Aorta (tissue), 5 donors: ENCODE measurements around the gene CALR3. TPM values are rescaled to one million over a fixed set of nuclear protein-coding genes. Genes with fewer than 3 reads are reported as not detected.
"Not testable (repeated sequence)": the region's sequence is repeated elsewhere in the genome, so short reads cannot be mapped to it uniquely, and the experiment has no call there.

ENCODE experiments used
- ATAC-seq: fragments of 200-7000 bp; cut with Tn5 transposase; one replicate; pipeline ENCODE4 v1.9.1; 2022; ENCODE audit warnings: moderate library complexity; ENCODE audit not compliant: low FRiP score
- DNase-seq, 2 donors: peaks; one replicate each; pipeline ENCODE4 v3.0.0-alpha.2; 2020
- H3K27ac ChIP-seq, 2 donors: one replicate each; pipeline ENCODE4 v1.5.1; 2013; ENCODE audit warnings: low read length in 2 of 2, mild to moderate bottlenecking in 2 of 2, moderate library complexity in 2 of 2, control low read depth in 1 of 2, inconsistent platforms in 1 of 2, low read depth in 1 of 2
- H3K27me3 ChIP-seq, 2 donors: one replicate each; pipeline ENCODE4 v1.6.1; 2013; ENCODE audit warnings: control low read depth in 1 of 2, low read length in 1 of 2, mild to moderate bottlenecking in 1 of 2, moderate library complexity in 1 of 2; ENCODE audit not compliant: insufficient read depth in 2 of 2, control insufficient read depth in 1 of 2
- H3K36me3 ChIP-seq, 2 donors: one replicate each; pipeline ENCODE4 v1.6.1; 2013; ENCODE audit warnings: control low read depth in 1 of 2, low read length in 1 of 2, mild to moderate bottlenecking in 1 of 2; ENCODE audit not compliant: insufficient read depth in 2 of 2, control insufficient read depth in 1 of 2
- H3K4me1 ChIP-seq, 2 donors: one replicate each; pipeline ENCODE4 v1.6.1; 2013; ENCODE audit warnings: low read length in 2 of 2, control low read depth in 1 of 2, mild to moderate bottlenecking in 1 of 2, moderate library complexity in 1 of 2; ENCODE audit not compliant: insufficient read depth in 2 of 2, control insufficient read depth in 1 of 2
- H3K4me3 ChIP-seq, 2 donors: one replicate each; pipeline ENCODE4 v1.5.1; 2013; ENCODE audit warnings: low read length in 2 of 2, control low read depth in 1 of 2, mild to moderate bottlenecking in 1 of 2
- H3K9me3 ChIP-seq: one replicate; pipeline ENCODE4 v1.6.1; 2013; ENCODE audit warnings: mild to moderate bottlenecking, low read length; ENCODE audit not compliant: control insufficient read depth
- WGBS, 2 donors: extraction: QIAGEN DNeasy Blood & Tissue Kit; methylation state at CpG; one replicate each; pipeline ENCODE4 v1.1.7; 2013; 5-methylcytosine and 5-hydroxymethylcytosine counted together
- intact Hi-C, 2 donors: fragments of 100-400 bp; cut with DNase I; formaldehyde crosslinking; loops; one replicate each; pipeline versions ENCODE4 v1.14.2 to v1.15.0; 2022
- polyA plus RNA-seq, 2 donors: library from polyadenylated mRNA; stranded (reverse); fragments of 200-250 nt; gene quantifications; one replicate each; pipeline ENCODE4 v1.2.3, GENCODE V29; 2013
- total RNA-seq, 2 donors: library from RNA; stranded (reverse); fragmentation: NEBNext Ultra II Directional; extraction: Animal tissue kit (Norgen Biotek cat#: 25700); gene quantifications; one replicate each; pipeline ENCODE4 v1.2.1, GENCODE V29; 2021
- donor health status: healthy with polysubstance abuse.
- donor health status: Bipolar disorder and iron deficiency.
- donor health status: DM: no; HTN: no; CAD: no.
- donor health status: DM: no; HTN: no; CAD: no.
- donor health status: DM: yes; HTN: yes; CAD: no.

CALR3 gene
- total and polyA plus RNA-seq, 4 donors = not detected

DNA sequence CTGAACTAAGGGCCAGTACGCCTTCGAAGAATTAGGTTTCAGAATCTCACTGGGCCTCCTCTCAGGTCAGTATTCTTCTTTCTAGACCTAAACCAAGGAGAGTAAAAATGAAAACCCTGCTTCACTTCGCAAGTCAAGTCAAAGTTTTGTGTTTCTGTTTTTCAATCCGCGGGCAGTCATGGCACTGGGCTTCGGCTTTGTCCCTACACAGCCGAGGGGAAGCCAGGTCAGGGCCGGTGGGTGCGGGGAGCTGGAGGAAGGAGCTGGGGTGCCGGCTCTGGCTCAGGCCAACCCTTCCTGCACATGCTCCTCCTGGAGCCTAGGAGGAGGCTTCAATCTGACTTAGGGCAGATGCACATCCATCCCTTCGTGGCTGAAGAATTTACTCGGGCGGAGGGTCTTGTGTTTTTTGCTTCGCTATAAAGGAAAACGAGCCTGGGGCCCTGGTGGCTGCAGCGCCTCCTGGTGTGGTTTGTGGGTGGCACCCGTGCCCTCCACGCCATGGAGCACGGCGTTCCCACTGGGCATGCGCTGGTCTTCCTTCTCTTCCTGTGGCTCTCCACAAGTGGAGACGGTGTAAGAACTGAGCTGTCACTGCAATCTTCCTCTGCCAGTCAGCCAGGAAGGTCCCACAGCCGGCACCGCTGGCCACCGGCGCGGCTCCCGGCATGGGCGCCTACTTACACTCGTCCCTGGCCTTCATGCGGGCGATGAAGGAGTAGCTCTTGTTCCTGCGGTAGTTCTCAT is 22.7 kb upstream of the CALR3 start:
- intact Hi-C loops = no loop called here

DNA sequence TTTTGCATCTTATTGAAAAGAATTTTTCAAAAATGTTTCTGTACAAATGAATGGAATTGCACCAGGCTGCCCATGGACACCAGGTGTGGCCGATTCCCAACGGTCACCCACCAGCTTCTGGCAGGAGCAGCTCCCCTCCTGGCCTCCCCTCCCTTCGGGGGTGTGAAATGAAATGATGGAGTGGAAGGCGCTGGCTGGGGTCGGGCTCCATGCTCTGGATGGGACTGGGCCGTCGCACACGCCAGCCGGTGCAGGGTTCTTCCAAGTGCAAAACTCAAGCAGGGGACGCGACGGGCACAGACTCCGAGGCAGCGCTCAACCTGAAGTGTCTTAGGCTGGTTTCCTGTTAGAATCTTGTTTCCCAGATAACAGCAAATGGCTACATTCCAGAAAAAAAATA is 22.1 kb upstream of the CALR3 start:
- DNase-seq (no peak), ATAC-seq (no peak)
- no peaks in the 10 kb centered on the region for H3K9me3 ChIP-seq
- WGBS, 2 donors = 77% methylated on average over 14 of the region's 14 CpGs
- H3K36me3 ChIP-seq = peaks cover 0 to 21% of the 10 kb centered on the region in 2 donors
- no peak overlapping the region for H3K4me3 ChIP-seq
- intact Hi-C loops = no loop called here
- no peaks in the 10 kb centered on the region for H3K27me3 ChIP-seq
- no peak overlapping the region for H3K27ac ChIP-seq
- no peaks in the 10 kb centered on the region for H3K4me1 ChIP-seq

More for the DNA sequence above, 22.7 kb upstream of the CALR3 start:
- no peak for ATAC-seq
- no peaks in the 10 kb centered on the region for H3K4me1 ChIP-seq
- no peaks in the 10 kb centered on the region for H3K27me3 ChIP-seq
- H3K9me3 ChIP-seq = no peaks in the 10 kb centered on the region
- H3K4me3 ChIP-seq = no peak overlapping the region
- no peak overlapping the region for H3K27ac ChIP-seq
- peaks cover 0 to 21% of the 10 kb centered on the region in 2 donors for H3K36me3 ChIP-seq
- WGBS, 2 donors = 85 to 86% methylated on average over 33 of the region's 33 CpGs
- no peak for DNase-seq

DNA sequence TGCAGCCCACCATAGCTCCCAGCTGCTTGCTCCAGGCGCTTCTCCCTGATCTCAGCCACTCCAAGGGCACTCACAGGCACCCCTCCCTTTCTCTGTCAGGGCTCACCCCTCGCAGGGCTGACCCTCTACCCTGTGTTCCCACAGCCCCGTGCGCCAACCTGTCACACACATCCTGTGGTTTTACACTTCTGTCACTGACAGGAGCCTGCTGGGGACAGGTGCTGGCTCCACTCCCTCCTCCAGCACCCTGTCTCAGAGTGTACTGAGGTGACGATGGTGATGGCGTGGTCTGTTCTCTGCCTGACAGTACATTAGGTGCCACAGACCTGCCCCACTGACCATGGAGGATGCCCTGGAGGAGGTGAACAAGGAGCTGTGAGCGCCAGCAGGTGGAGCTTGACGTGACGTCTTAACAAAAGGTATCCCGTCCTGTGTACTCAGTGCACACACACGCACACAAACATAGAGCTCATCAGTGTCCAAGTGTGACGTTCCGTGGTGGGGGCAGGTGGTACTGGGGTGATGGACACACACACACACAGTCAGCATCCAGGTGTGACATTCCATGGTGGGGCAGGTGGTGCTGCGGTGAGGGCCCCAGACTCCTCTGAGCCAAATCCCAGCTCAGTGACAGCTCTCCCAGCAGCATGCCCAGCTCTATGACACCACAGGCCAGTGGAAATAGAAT is 21.1 kb upstream of the CALR3 start:
- no peak overlapping the region for H3K27ac ChIP-seq
- no peak overlapping the region for H3K4me3 ChIP-seq
- H3K36me3 ChIP-seq = peaks cover 0 to 19% of the 10 kb centered on the region in 2 donors
- no peaks in the 10 kb centered on the region for H3K4me1 ChIP-seq
- no peaks in the 10 kb centered on the region for H3K9me3 ChIP-seq
- ATAC-seq = no peak
- DNase-seq = no peak
- WGBS, 2 donors = 80 to 81% methylated on average over 14 of the region's 14 CpGs
- intact Hi-C loops = no loop called here
- no peaks in the 10 kb centered on the region for H3K27me3 ChIP-seq

DNA sequence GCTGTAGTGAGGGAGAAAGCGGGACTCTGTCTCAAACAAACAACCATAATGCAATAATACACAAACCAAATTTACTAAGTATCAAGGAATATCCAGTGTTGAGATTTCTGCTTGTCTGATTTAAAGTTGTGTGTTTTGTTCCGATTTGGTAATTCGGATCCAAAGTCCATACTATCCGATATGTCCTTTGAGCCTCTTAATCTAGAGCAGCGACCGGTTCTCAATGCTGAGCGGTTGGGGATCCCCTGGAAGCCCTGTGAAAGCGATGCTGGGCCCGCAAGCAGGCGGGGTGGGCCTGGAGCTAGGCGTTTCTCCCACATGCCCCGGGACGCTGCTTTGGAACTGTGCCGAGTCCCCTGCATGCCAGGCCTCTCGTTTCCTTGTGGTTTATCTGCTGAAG is 20.4 kb upstream of the CALR3 start:
- ATAC-seq = no peak
- H3K9me3 ChIP-seq = no peaks in the 10 kb centered on the region
- peaks cover 0 to 19% of the 10 kb centered on the region in 2 donors for H3K36me3 ChIP-seq
- H3K4me3 ChIP-seq = no peak overlapping the region
- no peak for DNase-seq
- intact Hi-C loops = no loop called here
- H3K4me1 ChIP-seq = no peaks in the 10 kb centered on the region
- H3K27me3 ChIP-seq = no peaks in the 10 kb centered on the region
- H3K27ac ChIP-seq = no peak overlapping the region
- WGBS, 2 donors = 82 to 84% methylated on average over 15 of the region's 15 CpGs

DNA sequence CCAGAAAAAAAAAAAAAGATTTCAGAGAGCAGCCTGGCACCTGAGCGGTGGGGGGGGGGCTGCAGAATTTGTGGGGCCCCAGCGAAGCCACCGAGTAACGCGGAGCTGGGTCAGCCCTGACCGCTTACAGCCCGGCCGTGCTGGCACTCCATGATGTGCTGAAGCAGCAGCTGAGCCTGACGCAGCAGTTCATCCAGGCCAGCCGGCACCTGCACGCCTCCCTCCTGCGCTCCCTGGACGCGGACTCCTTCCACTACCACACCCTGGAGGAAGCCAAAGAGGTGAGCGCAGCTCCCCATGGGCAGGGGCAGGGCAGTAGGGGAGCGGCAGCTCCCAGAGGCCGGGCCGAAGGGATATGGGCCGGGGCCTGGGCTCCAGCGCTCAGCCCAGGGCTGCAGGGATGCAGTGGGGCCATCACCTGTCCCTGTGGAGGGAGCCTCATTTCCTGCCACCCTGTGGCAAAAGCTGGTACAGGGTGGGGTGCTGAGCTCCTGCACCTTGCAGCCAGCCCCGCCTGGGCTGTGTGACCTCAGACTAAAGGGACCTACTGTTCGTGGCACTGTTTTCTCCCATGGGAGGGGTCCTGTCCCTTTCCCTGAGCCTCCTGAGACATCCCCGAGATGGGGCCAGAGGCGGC is 18.5 kb upstream of the CALR3 start:
- no peak for DNase-seq
- H3K27me3 ChIP-seq = no peaks in the 10 kb centered on the region
- intact Hi-C loops = no loop called here
- H3K4me1 ChIP-seq = no peaks in the 10 kb centered on the region
- H3K36me3 ChIP-seq = peaks cover 0 to 12% of the 10 kb centered on the region in 2 donors
- H3K9me3 ChIP-seq = no peaks in the 10 kb centered on the region
- H3K27ac ChIP-seq = no peak overlapping the region
- H3K4me3 ChIP-seq = no peak overlapping the region
- no peak for ATAC-seq
- WGBS, 2 donors = 91 to 93% methylated on average over 23 to 24 of the region's 24 CpGs

DNA sequence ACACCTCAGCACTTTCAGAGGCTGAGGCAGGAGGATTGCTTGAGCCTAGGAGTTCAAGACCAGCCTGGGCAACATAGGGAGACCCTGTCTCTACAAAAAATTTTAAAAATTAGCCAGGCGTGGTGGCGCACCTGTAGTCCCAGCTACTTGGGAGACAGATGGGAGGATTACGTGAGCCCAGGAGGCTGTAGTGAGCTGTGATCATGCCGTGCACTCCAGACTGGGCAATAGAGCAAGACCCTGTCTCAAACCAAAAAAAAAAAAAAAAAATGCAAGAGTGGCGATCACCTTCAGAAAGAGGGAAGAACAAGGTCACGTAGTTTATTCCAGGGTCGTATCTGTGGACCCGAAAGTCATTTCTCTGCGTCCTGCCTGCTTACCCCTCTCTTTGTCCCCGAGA is 16.6 kb upstream of the CALR3 start:
- H3K9me3 ChIP-seq, DNase-seq, H3K4me3 ChIP-seq, H3K27me3 ChIP-seq, H3K4me1 ChIP-seq, H3K36me3 ChIP-seq, intact Hi-C loops, ATAC-seq, H3K27ac ChIP-seq: not testable (repeated sequence)
- WGBS, 2 donors = 95 to 96% methylated on average over 10 of the region's 10 CpGs

DNA sequence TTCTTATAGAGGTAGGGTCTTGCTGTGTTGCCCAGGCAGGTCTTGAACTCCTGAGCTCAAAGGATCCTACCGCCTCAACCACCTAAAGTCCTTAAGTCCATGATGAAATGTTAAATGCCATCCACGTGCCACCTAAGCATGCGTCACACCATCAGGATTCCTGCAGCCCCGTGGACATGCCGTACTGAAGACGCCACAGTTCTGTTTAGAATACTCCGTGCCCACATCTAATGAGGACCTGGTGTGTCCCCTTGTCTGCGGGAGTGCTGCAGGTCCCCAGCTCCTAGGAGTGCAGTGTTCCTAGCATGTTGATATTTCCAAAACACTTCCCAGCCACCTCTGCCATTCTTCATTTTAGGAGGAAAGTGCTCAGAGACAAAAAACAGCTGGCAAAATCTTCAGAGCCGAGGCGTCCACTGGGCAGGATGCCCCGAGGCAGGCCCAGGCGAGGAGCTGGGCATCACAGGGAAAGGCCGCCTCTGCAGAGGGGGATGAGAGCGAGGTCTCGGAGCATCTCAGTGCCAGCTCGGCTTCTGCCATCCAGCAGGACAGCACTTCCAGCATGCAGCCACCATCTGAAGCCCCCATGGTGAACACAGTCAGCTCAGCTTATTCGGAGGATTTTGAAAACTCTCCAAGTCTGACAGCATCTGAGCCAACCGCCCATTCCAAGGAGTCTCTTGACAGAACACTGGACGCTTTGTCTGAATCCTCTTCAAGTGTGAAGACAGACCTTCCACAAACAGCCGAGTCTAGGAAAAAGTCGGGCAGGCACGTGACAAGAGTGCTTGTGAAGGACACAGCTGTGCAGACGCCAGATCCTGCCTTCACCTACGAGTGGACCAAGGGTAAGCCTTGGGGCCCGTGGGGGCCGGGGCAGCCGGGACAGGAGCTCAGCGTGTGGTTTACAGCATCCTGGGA is 13.4 kb upstream of the CALR3 start:
- H3K36me3 ChIP-seq = peaks cover 0 to 2% of the 10 kb centered on the region in 2 donors
- no peak overlapping the region for H3K27ac ChIP-seq
- no peaks in the 10 kb centered on the region for H3K27me3 ChIP-seq
- WGBS, 2 donors = 86 to 87% methylated on average over 28 of the region's 28 CpGs
- no peaks in the 10 kb centered on the region for H3K4me1 ChIP-seq
- intact Hi-C loops = no loop called here
- H3K4me3 ChIP-seq = no peak overlapping the region
- ATAC-seq = peak; percentile 44
- H3K9me3 ChIP-seq = no peaks in the 10 kb centered on the region
- DNase-seq = no peak

DNA sequence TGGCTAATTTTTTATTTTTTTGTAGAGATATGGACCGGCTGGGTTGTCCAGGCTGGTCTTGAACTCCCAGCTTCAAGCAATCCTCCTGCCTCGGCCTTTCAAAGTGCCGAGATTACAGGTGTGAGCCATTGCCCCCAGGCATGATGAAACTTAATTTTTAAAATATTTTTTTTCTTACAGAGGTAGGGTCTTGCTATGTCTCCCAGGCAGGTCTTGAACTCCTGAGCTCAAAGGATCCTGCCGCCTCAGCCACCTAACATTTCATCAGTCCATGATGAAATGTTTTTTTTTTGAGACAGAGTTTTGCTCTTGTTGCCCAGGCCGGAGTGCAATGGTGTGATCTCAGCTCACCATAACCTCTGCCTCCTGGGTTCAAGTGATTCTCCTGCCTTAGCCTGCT is 12.6 kb upstream of the CALR3 start:
- intact Hi-C loops = no loop called here
- DNase-seq (no peak), ATAC-seq (no peak)
- Histone ChIP-seq H3K36me3 (peaks cover 2 to 4% of the 10 kb centered on the region in 2 donors), H3K9me3 (no peaks in the 10 kb centered on the region), H3K27ac (no peak overlapping the region), H3K4me3 (no peak overlapping the region), H3K27me3 (no peaks in the 10 kb centered on the region), H3K4me1 (no peaks in the 10 kb centered on the region)
- 89 to 95% methylated on average over 5 of the region's 5 CpGs for WGBS, 2 donors
